Activated T-cell treated with anti-CD3 and anti-CD28 coated beads, Interleukin-2, amount 50 U/mL, for 4 hours (primary cell): ENCODE data around the gene SIT1. TPM values are rescaled to one million over a fixed set of nuclear protein-coding genes. Genes with fewer than 3 reads are reported as not detected.

Experiments
- ATAC-seq, 2 donors: fragments of 200-7000 bp; cut with Tn5 transposase; one replicate each; pipeline ENCODE4 v1.10.0; 2021
- DNase-seq: peaks from one replicate; pipeline ENCODE4 v3.0.0-alpha.2; 2020
- H3K27me3 Mint-ChIP-seq: one replicate; pipeline ENCODE4 v1.8.0; 2021; ENCODE audit warnings: low read depth, mixed read lengths
- H3K36me3 Mint-ChIP-seq: one replicate; pipeline ENCODE4 v1.8.0; 2022; ENCODE audit warnings: mixed read lengths; ENCODE audit not compliant: insufficient read depth
- H3K4me1 Mint-ChIP-seq: one replicate; pipeline ENCODE4 v1.8.0; 2021; ENCODE audit warnings: low read depth, mixed read lengths
- H3K4me3 Mint-ChIP-seq: one replicate; pipeline ENCODE4 v1.8.0; 2021; ENCODE audit warnings: mild to moderate bottlenecking, moderate library complexity, mixed read lengths
- H3K9me3 Mint-ChIP-seq: one replicate; pipeline ENCODE4 v1.8.0; 2021; ENCODE audit warnings: mixed read lengths
- total RNA-seq, 3 donors: library from RNA; stranded (reverse); gene quantifications; one replicate each; pipeline ENCODE4 v1.2.1, GENCODE V29; 2021

SIT1 gene, protein sequence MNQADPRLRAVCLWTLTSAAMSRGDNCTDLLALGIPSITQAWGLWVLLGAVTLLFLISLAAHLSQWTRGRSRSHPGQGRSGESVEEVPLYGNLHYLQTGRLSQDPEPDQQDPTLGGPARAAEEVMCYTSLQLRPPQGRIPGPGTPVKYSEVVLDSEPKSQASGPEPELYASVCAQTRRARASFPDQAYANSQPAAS
- 10 to 100 TPM; 21.8 to 23.8 (median 22.9) TPM for total RNA-seq

DNA sequence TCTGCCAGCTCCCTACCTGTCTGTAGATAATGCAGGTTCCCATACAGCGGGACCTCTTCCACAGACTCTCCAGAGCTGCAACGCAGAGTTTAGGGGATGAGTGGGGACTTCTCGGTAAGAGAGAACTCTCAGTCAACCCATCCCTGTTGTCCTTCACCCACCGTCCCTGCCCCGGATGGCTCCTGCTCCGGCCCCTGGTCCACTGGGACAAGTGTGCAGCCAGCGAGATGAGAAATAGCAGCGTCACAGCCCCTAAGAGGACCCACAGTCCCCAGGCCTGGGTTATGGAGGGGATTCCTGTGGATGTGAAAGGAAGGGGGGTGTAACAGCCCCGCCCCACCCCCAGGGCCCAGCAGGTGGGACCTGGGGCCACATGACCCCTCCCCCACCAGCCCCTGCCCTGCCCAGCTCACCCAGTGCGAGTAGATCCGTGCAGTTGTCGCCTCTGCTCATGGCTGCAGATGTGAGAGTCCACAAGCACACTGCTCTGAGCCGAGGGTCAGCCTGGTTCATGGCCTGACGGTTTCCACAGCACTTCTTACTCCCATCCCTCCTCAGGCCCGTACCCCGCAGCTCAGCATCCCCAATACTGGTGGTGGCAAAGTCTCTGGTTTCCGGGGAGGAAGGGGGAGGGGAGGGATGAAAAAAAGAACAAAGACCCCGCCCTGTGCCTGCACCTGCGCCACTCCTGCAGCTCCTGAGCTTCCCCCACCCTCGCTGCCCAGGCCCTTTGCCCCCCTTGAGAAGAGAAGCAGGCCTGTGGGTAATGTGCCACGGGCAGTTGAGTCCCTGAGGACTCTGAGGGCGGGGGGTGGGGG, at the start of gene SIT1:
SIT1 (minus strand) TSS at position 591 of the 818 bp plus-strand sequence; CDS start at position 513, 78 bp downstream.
- DNase-seq (no peak), ATAC-seq (peak in 1 of 2 donors; percentile 1)
- Mint-ChIP-seq H3K36me3 (no peaks in the 10 kb centered on the region), H3K4me3 (peak within 1 kb of the TSS; percentile 84), H3K9me3 (no peaks in the 10 kb centered on the region), H3K27me3 (no peaks in the 10 kb centered on the region), H3K4me1 (peaks cover 60% of the 10 kb centered on the region)

DNA sequence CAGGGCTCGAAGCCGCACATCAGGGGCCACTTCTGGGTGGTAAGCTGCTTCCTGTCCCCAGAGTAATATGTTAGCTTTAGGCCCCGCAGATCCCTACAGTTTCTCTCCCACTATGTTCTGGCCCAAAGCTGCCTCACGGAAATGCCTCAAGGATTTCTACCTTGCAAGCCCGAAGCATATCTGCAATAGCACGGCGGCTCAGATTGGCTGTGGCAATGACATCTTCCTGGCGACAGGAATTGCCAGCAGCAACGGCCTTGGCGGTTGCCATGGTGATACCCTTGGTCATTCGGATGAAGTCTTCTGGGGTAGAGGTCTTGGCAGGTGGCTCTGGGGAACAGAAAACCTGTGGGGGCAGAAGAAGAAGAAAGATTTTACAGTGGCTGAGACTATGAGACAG, 49.3 kb upstream of the SIT1 start:
- Mint-ChIP-seq H3K4me3 (no peak overlapping the region), H3K27me3 (no peaks in the 10 kb centered on the region), H3K36me3 (peaks cover 36% of the 10 kb centered on the region), H3K4me1 (peaks cover 5% of the 10 kb centered on the region), H3K9me3 (no peaks in the 10 kb centered on the region)
- DNase-seq (no peak), ATAC-seq (no peak)

DNA sequence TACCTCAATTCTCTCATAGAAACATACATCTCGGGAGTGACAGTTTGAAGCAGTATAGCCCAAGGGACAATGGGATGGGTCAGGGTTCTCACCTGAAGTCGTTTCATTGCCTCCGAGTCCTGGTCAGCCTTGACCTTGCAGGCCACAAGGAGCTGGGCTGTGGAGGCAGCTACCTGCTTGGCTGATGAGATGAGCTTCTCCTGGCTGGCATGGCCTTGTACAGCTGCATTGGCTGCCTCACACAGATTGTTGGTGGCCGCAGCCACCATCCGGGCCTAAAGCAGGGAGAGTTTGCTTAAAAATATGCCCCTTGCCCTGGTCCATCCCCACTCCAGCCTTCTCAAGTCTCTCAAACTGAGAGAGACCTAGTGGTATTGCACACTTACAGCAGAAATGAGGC, 47.5 kb upstream of the SIT1 start:
- no peak for DNase-seq
- no peak overlapping the region for H3K4me3 Mint-ChIP-seq
- no peaks in the 10 kb centered on the region for H3K27me3 Mint-ChIP-seq
- no peaks in the 10 kb centered on the region for H3K9me3 Mint-ChIP-seq
- H3K4me1 Mint-ChIP-seq = peaks cover 5% of the 10 kb centered on the region
- H3K36me3 Mint-ChIP-seq = peaks cover 22% of the 10 kb centered on the region
- no peak for ATAC-seq

DNA sequence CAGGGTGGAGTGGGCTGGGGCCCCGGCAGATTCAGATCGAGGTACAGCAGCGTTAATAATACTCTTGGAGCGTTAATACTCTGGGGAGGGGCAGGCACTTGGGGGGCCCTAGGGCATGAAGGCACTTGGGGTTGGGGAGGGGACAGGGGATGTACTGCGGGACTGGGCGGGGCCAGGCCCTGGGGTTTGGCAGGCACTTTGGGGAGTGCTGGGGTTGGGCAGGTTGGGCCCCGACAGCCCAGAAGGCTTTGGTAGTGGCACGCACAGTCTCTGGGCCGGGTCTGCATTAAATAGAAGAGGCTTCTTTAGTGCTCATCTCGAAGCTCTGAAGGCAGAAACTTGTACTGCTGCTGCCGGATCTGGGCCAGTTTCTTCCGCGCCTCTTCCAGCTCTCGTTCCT, 46.8 kb upstream of the SIT1 start:
- Mint-ChIP-seq H3K4me3 (no peak overlapping the region), H3K4me1 (peaks cover 5% of the 10 kb centered on the region), H3K36me3 (peaks cover 15% of the 10 kb centered on the region), H3K27me3 (no peaks in the 10 kb centered on the region), H3K9me3 (no peaks in the 10 kb centered on the region)
- no peak for ATAC-seq
- DNase-seq = no peak

DNA sequence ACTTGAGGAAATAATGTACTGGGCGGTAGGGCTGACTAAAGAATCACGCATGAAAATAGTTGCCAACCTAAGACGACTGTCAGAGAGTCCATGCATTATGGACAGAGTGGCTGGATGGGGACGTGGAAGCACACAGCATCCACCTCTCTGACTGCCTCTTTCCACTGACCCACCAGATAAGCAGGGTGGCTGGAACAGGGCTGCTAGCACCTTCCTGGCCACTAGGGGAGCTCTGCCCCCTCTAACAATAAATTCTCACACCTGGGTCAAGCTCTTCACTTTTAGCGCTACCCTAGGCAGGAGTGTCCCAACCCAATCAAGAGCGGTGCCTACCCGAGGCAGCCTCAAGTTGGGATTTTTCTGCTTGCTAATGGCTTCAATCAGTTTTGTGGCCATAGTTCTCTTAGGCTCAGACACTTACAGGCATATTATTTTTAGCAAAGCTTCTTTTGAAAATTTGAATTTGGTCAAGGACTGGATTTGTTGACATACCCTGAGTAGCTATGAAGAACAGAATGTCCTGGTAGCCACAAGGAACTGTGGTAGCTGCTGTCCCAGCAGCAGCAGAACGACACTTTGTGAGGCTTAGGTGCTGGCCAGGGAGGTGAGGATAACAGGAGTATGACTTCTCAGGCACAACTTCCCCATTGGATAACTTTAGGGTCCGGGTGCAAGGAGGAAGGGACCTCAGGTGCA, 45.9 kb upstream of the SIT1 start:
- H3K4me1 Mint-ChIP-seq = peaks cover 6% of the 10 kb centered on the region
- ATAC-seq = peak; percentile 90 to 91
- no peaks in the 10 kb centered on the region for H3K27me3 Mint-ChIP-seq
- peak; percentile 48 for DNase-seq
- peaks cover 15% of the 10 kb centered on the region for H3K36me3 Mint-ChIP-seq
- no peak overlapping the region for H3K4me3 Mint-ChIP-seq
- H3K9me3 Mint-ChIP-seq = no peaks in the 10 kb centered on the region

DNA sequence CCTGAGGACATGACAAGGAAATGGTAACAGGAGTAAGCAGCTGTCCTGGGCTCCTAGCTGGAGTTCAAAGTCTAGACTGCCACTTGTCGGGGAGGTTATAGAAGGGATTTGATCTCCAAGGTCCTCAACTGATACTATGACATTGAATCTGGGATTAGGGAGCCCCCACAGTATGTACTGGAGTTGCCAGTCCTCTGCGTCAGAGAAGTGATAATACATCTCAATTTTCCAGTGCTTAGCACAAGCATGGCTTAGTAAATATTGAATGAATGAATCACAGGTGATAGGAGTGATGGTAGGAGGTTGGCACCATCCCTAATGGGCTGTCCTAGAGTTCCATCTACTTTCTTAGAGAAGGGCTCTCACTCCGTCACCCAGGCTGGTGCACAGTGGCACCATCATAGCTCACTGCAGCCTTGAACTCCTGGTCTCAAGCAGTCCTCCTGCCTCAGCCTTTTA, 45.2 kb upstream of the SIT1 start:
- no peaks in the 10 kb centered on the region for H3K27me3 Mint-ChIP-seq
- peaks cover 15% of the 10 kb centered on the region for H3K36me3 Mint-ChIP-seq
- H3K4me1 Mint-ChIP-seq = peaks cover 8% of the 10 kb centered on the region
- no peak overlapping the region for H3K4me3 Mint-ChIP-seq
- ATAC-seq (no peak), DNase-seq (no peak)
- H3K9me3 Mint-ChIP-seq = no peaks in the 10 kb centered on the region

DNA sequence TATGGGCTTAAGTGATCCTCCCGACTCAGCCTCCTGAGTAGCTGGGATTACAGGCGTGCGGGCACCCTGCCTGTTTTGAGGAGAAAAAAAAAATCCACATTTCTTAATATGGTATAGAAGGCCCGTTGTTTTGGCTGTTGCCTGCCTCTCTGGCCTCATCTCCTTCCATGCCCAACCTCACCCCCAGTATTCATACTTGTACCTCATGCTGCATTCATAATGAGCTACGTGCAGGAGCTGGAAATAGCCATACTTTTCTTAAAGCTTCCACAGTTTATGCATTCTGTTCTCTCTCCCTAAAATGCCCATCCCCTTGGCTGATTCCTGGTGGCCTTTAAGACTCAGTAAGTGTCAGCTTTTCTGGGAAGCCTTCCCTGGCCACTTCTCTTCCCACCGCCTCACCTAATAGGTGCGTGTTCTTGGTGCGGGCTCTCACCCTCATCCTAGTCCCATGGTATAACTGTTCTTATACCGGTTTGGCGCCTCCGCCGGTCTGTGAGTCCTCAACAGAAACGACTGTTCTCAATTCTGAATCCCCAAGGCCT, 41.1 kb upstream of the SIT1 start:
- ATAC-seq (no peak), DNase-seq (no peak)
- H3K9me3 Mint-ChIP-seq = no peaks in the 10 kb centered on the region
- H3K4me3 Mint-ChIP-seq = peak overlapping the region; percentile 81
- H3K27me3 Mint-ChIP-seq = no peaks in the 10 kb centered on the region
- peaks cover 22% of the 10 kb centered on the region for H3K4me1 Mint-ChIP-seq
- peaks cover 5% of the 10 kb centered on the region for H3K36me3 Mint-ChIP-seq

DNA sequence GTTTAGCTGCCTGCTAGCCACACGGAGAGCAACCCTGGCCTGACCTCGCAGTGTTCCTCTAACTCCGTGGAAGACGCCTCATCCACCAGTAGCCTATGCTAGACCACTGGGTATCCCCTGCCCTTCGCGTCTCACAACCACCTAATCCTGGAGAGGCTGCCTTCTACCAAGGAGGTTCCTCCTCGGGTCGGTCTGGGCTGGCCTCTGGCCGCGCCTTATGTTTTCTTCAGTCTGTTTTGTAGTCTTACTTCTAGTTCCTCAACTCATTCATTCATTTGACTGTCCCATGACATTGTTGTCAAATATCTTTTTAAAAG, 40.6 kb upstream of the SIT1 start:
- ATAC-seq = no peak
- H3K4me1 Mint-ChIP-seq = peaks cover 20% of the 10 kb centered on the region
- no peaks in the 10 kb centered on the region for H3K36me3 Mint-ChIP-seq

DNA sequence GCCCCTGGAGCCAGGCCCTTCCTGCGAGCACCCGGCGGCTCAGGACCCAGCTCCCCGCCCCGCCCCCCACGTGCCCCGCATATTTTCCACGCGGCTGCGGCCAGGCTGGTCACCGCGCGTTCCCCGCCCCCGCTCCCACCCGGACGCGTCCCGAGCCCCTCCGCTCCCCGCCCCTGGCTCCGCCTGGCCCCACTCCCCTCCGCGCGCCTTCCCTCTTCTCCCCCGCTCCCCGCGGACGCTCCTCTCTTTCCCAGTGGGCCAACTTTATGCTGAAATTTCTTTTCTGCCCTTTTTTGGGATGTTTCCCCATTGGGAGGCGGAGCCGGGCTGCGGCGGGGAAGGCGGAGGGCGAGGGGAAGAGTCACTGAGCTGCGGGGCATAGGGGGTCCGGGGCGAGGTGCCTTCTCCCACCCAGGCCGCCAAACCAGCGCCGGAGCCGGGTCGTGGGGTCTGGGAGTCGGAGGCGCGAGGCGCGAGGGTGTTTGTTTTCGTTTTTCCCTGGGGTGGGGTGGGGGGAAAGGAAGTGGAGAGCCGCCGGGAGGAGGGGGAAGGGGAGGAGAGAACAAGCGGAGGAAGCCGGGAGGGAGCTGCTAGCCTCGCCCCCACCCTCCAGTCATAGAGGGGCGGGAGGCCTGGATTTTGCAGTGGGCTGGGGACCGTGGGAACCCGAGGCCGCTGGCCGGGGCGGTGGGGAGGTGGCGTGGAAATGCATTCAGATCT, 40.0 kb upstream of the SIT1 start:
- Mint-ChIP-seq H3K9me3 (no peaks in the 10 kb centered on the region), H3K4me1 (peaks cover 20% of the 10 kb centered on the region), H3K36me3 (no peaks in the 10 kb centered on the region), H3K4me3 (peak overlapping the region; percentile 81), H3K27me3 (no peaks in the 10 kb centered on the region)
- peak; percentile 25 to 38 for ATAC-seq
- DNase-seq = peak; percentile 22

More for the DNA sequence above, 40.6 kb upstream of the SIT1 start:
- no peak for DNase-seq
- Mint-ChIP-seq H3K9me3 (no peaks in the 10 kb centered on the region), H3K4me3 (peak overlapping the region; percentile 81), H3K27me3 (no peaks in the 10 kb centered on the region)

DNA sequence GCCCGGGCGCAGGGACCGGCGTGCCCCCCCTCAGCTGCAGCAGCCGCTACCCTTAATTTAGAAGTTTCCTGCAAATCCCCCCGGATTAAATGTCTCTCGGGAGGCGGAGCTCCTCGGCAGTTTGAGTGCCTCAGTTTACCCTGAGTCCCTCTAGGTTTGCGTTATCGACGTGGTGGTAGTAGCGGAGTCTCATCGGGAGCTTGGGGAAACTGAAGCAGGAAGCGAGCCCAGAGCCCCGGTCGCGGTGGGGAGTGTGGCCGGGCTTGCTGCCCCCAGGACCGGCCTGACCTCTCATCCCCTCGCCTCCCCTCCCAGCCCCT, 39.5 kb upstream of the SIT1 start:
- Mint-ChIP-seq H3K27me3 (no peaks in the 10 kb centered on the region), H3K36me3 (no peaks in the 10 kb centered on the region), H3K4me1 (peaks cover 20% of the 10 kb centered on the region), H3K9me3 (no peaks in the 10 kb centered on the region), H3K4me3 (peak overlapping the region; percentile 70)
- DNase-seq (no peak), ATAC-seq (no peak)

DNA sequence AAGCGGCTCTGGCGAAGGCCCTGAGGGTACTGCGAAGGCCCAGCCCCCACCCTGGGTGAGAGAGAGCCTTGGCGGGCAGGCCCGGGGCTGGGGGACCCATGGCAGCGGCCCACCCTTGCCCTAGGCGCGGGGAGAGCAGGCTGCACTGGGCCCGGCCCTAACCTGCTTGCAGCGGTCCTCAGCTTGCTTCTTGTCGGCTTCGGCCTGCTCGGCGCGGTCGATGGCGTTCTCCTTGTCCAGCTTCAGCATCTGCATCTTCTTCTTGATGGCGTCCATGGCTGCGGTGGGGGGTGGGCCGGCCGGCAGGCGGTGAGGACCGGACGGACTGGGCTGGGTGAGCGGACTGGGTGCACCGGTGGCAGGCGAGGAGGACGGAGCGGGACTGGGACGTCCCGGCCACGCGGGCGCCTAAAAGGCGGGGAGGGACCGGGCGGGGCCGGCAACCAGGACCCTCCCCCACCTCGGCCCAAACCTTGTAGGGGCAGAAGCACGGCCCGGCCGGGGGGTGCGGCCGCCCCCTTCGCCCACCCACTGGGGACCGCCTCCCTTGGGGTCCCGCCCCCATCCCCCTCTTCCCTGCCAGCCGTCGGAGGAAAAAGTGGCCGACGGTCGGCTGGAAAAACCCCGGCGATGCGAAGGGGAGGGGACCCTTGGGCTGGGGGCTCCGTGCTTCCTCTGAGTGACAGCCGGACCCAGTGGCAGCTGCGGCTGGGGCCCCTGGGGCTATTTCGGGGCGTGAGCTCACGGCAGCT, 39.0 kb upstream of the SIT1 start, which contains the start of gene TPM2:
TPM2 (minus strand) TSS at position 384 of the 752 bp plus-strand sequence; CDS start at position 276, 108 bp downstream.
- Mint-ChIP-seq H3K4me3 (peak within 1 kb of the TSS; percentile 81), H3K36me3 (no peaks in the 10 kb centered on the region), H3K9me3 (no peaks in the 10 kb centered on the region), H3K27me3 (no peaks in the 10 kb centered on the region), H3K4me1 (peaks cover 20% of the 10 kb centered on the region)
- ATAC-seq = no peak
- DNase-seq = no peak

DNA sequence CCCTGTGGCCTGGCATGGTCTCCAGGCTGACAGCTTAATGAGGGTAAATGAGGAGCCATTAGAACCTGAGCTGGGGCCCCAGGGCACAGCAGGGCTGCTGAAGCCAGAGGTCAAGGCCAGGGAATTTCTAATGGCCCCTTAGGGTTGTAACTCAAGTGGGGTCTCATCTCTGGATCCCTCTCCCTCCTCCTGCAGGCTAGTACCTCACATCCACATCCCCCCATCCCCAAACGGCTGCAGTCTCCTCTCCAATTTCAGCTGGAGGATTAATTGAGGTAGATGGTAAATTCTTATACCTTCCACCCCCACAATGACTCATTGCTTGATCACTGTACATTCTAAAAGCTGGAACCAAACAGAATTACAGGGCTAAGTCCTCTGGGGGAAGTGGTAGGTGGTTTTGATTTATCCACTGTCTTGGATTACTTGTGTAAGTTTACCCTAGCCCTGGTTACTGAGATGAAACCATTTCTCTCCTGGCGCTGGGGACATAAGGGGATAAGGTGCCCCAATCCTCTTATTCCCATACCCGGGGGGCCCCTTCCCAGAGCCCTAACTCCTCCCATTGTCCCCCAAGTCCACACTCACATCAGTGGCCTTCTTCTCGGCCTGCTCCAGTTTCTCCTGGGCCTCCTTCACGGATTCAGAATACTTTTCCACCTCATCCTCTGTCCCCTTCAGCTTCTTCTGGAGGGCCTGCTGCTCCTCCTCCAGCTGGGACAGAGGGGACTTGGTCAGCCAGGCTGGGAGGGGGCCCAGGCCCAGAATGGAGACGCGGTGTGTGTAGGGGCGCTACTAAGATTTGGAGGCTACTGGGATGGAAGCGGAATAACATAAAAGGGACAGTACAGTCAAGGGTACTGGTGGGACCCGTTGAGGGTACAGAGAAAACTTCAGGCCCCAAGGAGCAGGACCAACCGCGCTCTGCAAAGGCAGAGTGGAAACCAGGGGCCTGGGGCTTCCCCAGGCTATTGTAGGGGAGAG, 38.1 kb upstream of the SIT1 start:
- no peaks in the 10 kb centered on the region for H3K9me3 Mint-ChIP-seq
- peak overlapping the region; percentile 61 for H3K4me3 Mint-ChIP-seq
- peaks cover 20% of the 10 kb centered on the region for H3K4me1 Mint-ChIP-seq
- ATAC-seq (peak; percentile 85 to 90), DNase-seq (no peak)
- no peaks in the 10 kb centered on the region for H3K27me3 Mint-ChIP-seq
- no peaks in the 10 kb centered on the region for H3K36me3 Mint-ChIP-seq
